ENCODE measurements around the gene OR1N1.

GRCh38 chr9:122572456-122572855 lies 45.4 kb upstream of the OR1N1 start:
- TF ChIP-seq POLR2AphosphoS5 (IDR thresholded peaks at IDR 0.05), result no peak
- TF ChIP-seq POLR2A (IDR thresholded peaks at IDR 0.05; ENCODE audit: low read depth), result no peak
- TF ChIP-seq CTCF (IDR thresholded peaks at IDR 0.05), result no peak
- TF ChIP-seq EP300 (IDR thresholded peaks at IDR 0.05), result no peak

All from esophagus muscularis mucosa (tissue), 4 donors.